ENCODE measurements around the gene LMCD1.

The LMCD1 gene

GRCh38 chr3:8458238-8458661, 43.4 kb upstream of the LMCD1 start:
- no peak for TF ChIP-seq CTCF (conservative IDR thresholded peaks at IDR 0.05)
- no peak overlapping the region for H3K27ac ChIP-seq

GRCh38 chr3:8458711-8459110, 42.9 kb upstream of the LMCD1 start:
- no peak overlapping the region for H3K27ac ChIP-seq
- no peak for TF ChIP-seq CTCF (conservative IDR thresholded peaks at IDR 0.05)

GRCh38 chr3:8460050-8460708, 41.4 kb upstream of the LMCD1 start:
- no peak overlapping the region for H3K27ac ChIP-seq
- no peak for TF ChIP-seq CTCF (conservative IDR thresholded peaks at IDR 0.05)

GRCh38 chr3:8460815-8461456, 40.7 kb upstream of the LMCD1 start:
- no peak overlapping the region for H3K27ac ChIP-seq
- TF ChIP-seq CTCF (conservative IDR thresholded peaks at IDR 0.05) = no peak

GRCh38 chr3:8464668-8465067, 37.0 kb upstream of the LMCD1 start:
- no peak for TF ChIP-seq CTCF (conservative IDR thresholded peaks at IDR 0.05)

GRCh38 chr3:8466526-8466925, 35.1 kb upstream of the LMCD1 start:
- TF ChIP-seq CTCF (conservative IDR thresholded peaks at IDR 0.05) = no peak
- no peak overlapping the region for H3K27ac ChIP-seq

More at GRCh38 chr3:8464668-8465067, 37.0 kb upstream of the LMCD1 start:
- H3K27ac ChIP-seq = no peak overlapping the region

- H3K27ac ChIP-seq = no peak overlapping the region
- no peak for TF ChIP-seq CTCF (conservative IDR thresholded peaks at IDR 0.05)
Observed at GRCh38 chr3:8470801-8471200, 30.8 kb upstream of the LMCD1 start.
